B cell (primary cell): Measurements from ENCODE around the gene IFT88. TPM values are rescaled to one million over a fixed set of nuclear protein-coding genes. Genes with fewer than 3 reads are reported as not detected.

Source experiments
- ATAC-seq: fragments of 200-7000 bp; cut with Tn5 transposase; one replicate; pipeline ENCODE4 v1.10.0; 2021; ENCODE audit warnings: low read depth, mild to moderate bottlenecking, moderate number of reproducible peaks, moderate library complexity
- CTCF ChIA-PET: fragments of 350-600 bp; sonication (Branson Sonifier 250); formaldehyde crosslinking; loops from one replicate; lab custom pipeline; 2021; ENCODE audit warnings: antibody characterized with exemption, inconsistent platforms; lab: Charles Lee
- POLR2A ChIA-PET: fragments of 350-600 bp; sonication (Branson Sonifier 250); formaldehyde crosslinking; loops from one replicate; lab custom pipeline; 2021; ENCODE audit warnings: antibody characterized with exemption; lab: Charles Lee
- DNase-seq: peaks from one replicate; pipeline ENCODE4 v3.0.0; 2013
- H2AFZ ChIP-seq: 2 replicates; pipeline ENCODE4 v1.6.1; 2012; ENCODE audit warnings: mild to moderate bottlenecking, low read depth, low read length; ENCODE audit not compliant: insufficient read depth, poor library complexity, severe bottlenecking
- H3K27ac ChIP-seq, 2 donors: 1 replicate in 1 of 2; 2 replicates in 1 of 2; pipeline ENCODE4 v1.5.1; 2012 to 2013; ENCODE audit warnings: low read length in 2 of 2, mild to moderate bottlenecking in 2 of 2, moderate library complexity in 1 of 2
- H3K27me3 ChIP-seq, 4 experiments: fragments of 200-600 bp in 1 of 4; sonication (generic) in 1 of 4; replicated peaks in 1 of 4; 1 replicate in 2 of 4; 2 replicates in 2 of 4; pipeline versions ENCODE4 v1.6.1 to v1.7.0; 2013 to 2016; ENCODE audit warnings: low read length in 3 of 4, mild to moderate bottlenecking in 2 of 4, mixed read lengths in 1 of 4, moderate library complexity in 1 of 4; ENCODE audit not compliant: insufficient read depth in 4 of 4, control insufficient read depth in 3 of 4; ENCODE audit errors: control extremely low read depth in 1 of 4
- H3K36me3 ChIP-seq, 2 experiments: replicated peaks in 1 of 2; 1 replicate in 1 of 2; 2 replicates in 1 of 2; pipeline versions ENCODE4 v1.6.1 to v1.7.1; 2013; ENCODE audit warnings: low read length in 1 of 2; ENCODE audit not compliant: insufficient read depth in 2 of 2, control insufficient read depth in 1 of 2; ENCODE audit errors: control extremely low read depth in 1 of 2, extremely low read depth in 1 of 2
- H3K4me1 ChIP-seq, 2 donors: fragments of 200-600 bp in 1 of 2; sonication (generic) in 1 of 2; 1 replicate in 1 of 2; 2 replicates in 1 of 2; pipeline versions ENCODE4 v1.5.1 to v1.6.1; 2013 to 2017; ENCODE audit warnings: low read length in 2 of 2; ENCODE audit not compliant: control insufficient read depth in 2 of 2, insufficient read depth in 2 of 2
- H3K4me2 ChIP-seq: replicated peaks from 2 replicates; pipeline ENCODE3; 2012; ENCODE audit warnings: mild to moderate bottlenecking, low read depth, low read length; ENCODE audit not compliant: poor library complexity, severe bottlenecking
- H3K4me3 ChIP-seq, 5 experiments: fragments of 200-600 bp in 1 of 5; sonication (generic) in 1 of 5; 1 replicate in 3 of 5; 2 replicates in 2 of 5; pipeline versions ENCODE4 v1.5.1 to v1.7.0; 2011 to 2016; ENCODE audit warnings: low read length in 4 of 5, mild to moderate bottlenecking in 4 of 5, low read depth in 2 of 5, control low read depth in 1 of 5, moderate library complexity in 1 of 5; ENCODE audit not compliant: insufficient read depth in 1 of 5; ENCODE audit errors: control extremely low read depth in 1 of 5, extremely low read depth in 1 of 5
- H3K79me2 ChIP-seq: fragments of 200-600 bp; sonication (generic); one replicate; pipeline ENCODE4 v1.6.0; 2016; ENCODE audit warnings: low read length; ENCODE audit not compliant: control insufficient read depth, insufficient read depth
- H3K9ac ChIP-seq: fragments of 200-600 bp; sonication (generic); 2 replicates; pipeline ENCODE4 v1.6.1; 2017; ENCODE audit warnings: mild to moderate bottlenecking, low read length, moderate library complexity
- H3K9me3 ChIP-seq, 3 donors: one replicate each; pipeline versions ENCODE4 v1.6.1 to v1.7.1; 2013; ENCODE audit warnings: low read length in 2 of 3; ENCODE audit not compliant: control insufficient read depth in 2 of 3, insufficient read depth in 1 of 3; ENCODE audit errors: control extremely low read depth in 1 of 3
- H4K20me1 ChIP-seq: 2 replicates; pipeline ENCODE4 v1.6.0; 2012; ENCODE audit warnings: mild to moderate bottlenecking, low read length; ENCODE audit not compliant: insufficient read depth, control insufficient read depth, poor library complexity, severe bottlenecking
- H3K27ac Mint-ChIP-seq: one replicate; pipeline ENCODE4 v1.8.0; 2021; ENCODE audit warnings: mixed read lengths
- H3K27me3 Mint-ChIP-seq: one replicate; pipeline ENCODE4 v1.8.0; 2021; ENCODE audit warnings: mixed read lengths
- H3K4me1 Mint-ChIP-seq: one replicate; pipeline ENCODE4 v1.8.0; 2021; ENCODE audit warnings: mixed read lengths
- H3K4me3 Mint-ChIP-seq: one replicate; pipeline ENCODE4 v1.8.0; 2021; ENCODE audit warnings: mixed read lengths
- H3K9me3 Mint-ChIP-seq: one replicate; pipeline ENCODE4 v1.8.0; 2022; ENCODE audit warnings: mixed read lengths; ENCODE audit not compliant: insufficient read depth
- CTCF ChIP-seq: fragments of 200-600 bp; IDR thresholded peaks from one replicate; pipeline ENCODE4 v1.8.0; 2022; ENCODE audit warnings: antibody characterized with exemption, mild to moderate bottlenecking
- EZH2 ChIP-seq: IDR thresholded peaks from 2 replicates; pipeline ENCODE4 v1.6.1; 2012; ENCODE audit warnings: borderline replicate concordance, low read depth, mild to moderate bottlenecking, moderate library complexity, low read length; ENCODE audit not compliant: insufficient read depth, poor library complexity, severe bottlenecking
- WGBS: methylation state at CpG from one replicate; pipeline ENCODE4 v1.1.5; 2013; ENCODE audit warnings: missing lambda C conversion rate; ENCODE audit not compliant: insufficient coverage; 5-methylcytosine and 5-hydroxymethylcytosine counted together
- intact Hi-C: fragments of 100-400 bp; cut with micrococcal nuclease; formaldehyde crosslinking; loops from one replicate; pipeline ENCODE4 v1.10.0; 2022
- polyA plus RNA-seq: library from polyadenylated mRNA; depleted of rRNA; stranded (reverse); fragments of >200 nt; gene quantifications from 2 replicates; pipeline ENCODE4 v1.2.3, GENCODE V29; 2012
- total RNA-seq, 2 donors: library from RNA; stranded (reverse); fragments of 120-200 nt in 1 of 2; gene quantifications; 1 replicate in 1 of 2; 2 replicates in 1 of 2; pipeline versions ENCODE4 v1.2.3 to v1.2.4, GENCODE V29; 2013 to 2022

IFT88 gene
- total and polyA plus RNA-seq, 2 donors (not counting 1 experiment from before 2014, with no cell fraction given): 8.0 to 23.3 TPM

GRCh38 chr13:20682061-20682460 is 115.1 kb downstream of the IFT88 start:
- ATAC-seq: no peak

GRCh38 chr13:20684041-20684440 is 117.1 kb downstream of the IFT88 start:
- DNase-seq: no peak
- no peak for TF ChIP-seq EZH2
- H3K4me3 Mint-ChIP-seq: no peak overlapping the region
- peaks cover 3 to 5% of the 10 kb centered on the region in 2 experiments for H3K36me3 ChIP-seq
- no peaks in the 10 kb centered on the region for H4K20me1 ChIP-seq
- WGBS: 100% methylated on average over 1 of the region's 4 CpGs
- no peaks in the 10 kb centered on the region for H3K9me3 Mint-ChIP-seq
- no peak overlapping the region for H3K4me3 ChIP-seq
- no peaks in the 10 kb centered on the region for H3K4me1 ChIP-seq
- no peak overlapping the region for H3K4me2 ChIP-seq
- ChIA-PET CTCF (no interaction called here), POLR2A (no interaction called here)
- H3K79me2 ChIP-seq: no peaks in the 10 kb centered on the region
- no peak overlapping the region for H3K27ac Mint-ChIP-seq
- no peaks in the 10 kb centered on the region for H3K27me3 ChIP-seq
- intact Hi-C loops: no loop called here
- H3K9me3 ChIP-seq: no peaks in the 10 kb centered on the region
- no peak overlapping the region for H3K27ac ChIP-seq
- no peak overlapping the region for H3K9ac ChIP-seq
- ATAC-seq: no peak
- no peak overlapping the region for H2AFZ ChIP-seq
- no peaks in the 10 kb centered on the region for H3K27me3 Mint-ChIP-seq
- no peaks in the 10 kb centered on the region for H3K4me1 Mint-ChIP-seq

More at GRCh38 chr13:20682061-20682460, 115.1 kb downstream of the IFT88 start:
- Histone ChIP-seq H4K20me1 (no peaks in the 10 kb centered on the region), H3K4me3 (no peak overlapping the region), H3K9ac (no peak overlapping the region), H3K79me2 (no peaks in the 10 kb centered on the region), H3K4me1 (no peaks in the 10 kb centered on the region), H3K36me3 (peaks cover 3 to 4% of the 10 kb centered on the region in 2 experiments), H2AFZ (no peak overlapping the region), H3K9me3 (no peaks in the 10 kb centered on the region), H3K27ac (no peak overlapping the region), H3K4me2 (no peak overlapping the region), H3K27me3 (no peaks in the 10 kb centered on the region)
- intact Hi-C loops: no loop called here
- TF ChIP-seq EZH2: no peak
- no peak for TF ChIP-seq CTCF
- H3K9me3 Mint-ChIP-seq: no peaks in the 10 kb centered on the region
- no peak overlapping the region for H3K27ac Mint-ChIP-seq
- ChIA-PET POLR2A (no interaction called here), CTCF (no interaction called here)
- no peak for DNase-seq
- H3K4me1 Mint-ChIP-seq: no peaks in the 10 kb centered on the region
- no CpG with 5 or more reads among the region's 1 CpG for WGBS
- no peak overlapping the region for H3K4me3 Mint-ChIP-seq
- H3K27me3 Mint-ChIP-seq: no peaks in the 10 kb centered on the region
